Kidney epithelial cell (primary cell): ENCODE data around the gene MCC. TPM values are rescaled to one million over a fixed set of nuclear protein-coding genes. Genes with fewer than 3 reads are reported as not detected.

Source experiments
- DNase-seq: peaks from one replicate; pipeline ENCODE4 v3.0.0-alpha.2; 2010; ENCODE audit warnings: low read depth
- H3K27me3 ChIP-seq: 2 replicates; pipeline ENCODE4 v1.6.0; 2011; ENCODE audit warnings: low read length; ENCODE audit not compliant: control insufficient read depth, insufficient read depth
- H3K36me3 ChIP-seq: 2 replicates; pipeline ENCODE4 v1.5.1; 2011; ENCODE audit warnings: low read length; ENCODE audit not compliant: control insufficient read depth, insufficient read depth
- H3K4me3 ChIP-seq: 2 replicates; pipeline ENCODE4 v1.5.1; 2011; ENCODE audit warnings: low read depth, mild to moderate bottlenecking, control low read depth, low read length
- CTCF ChIP-seq: IDR thresholded peaks from 2 replicates; pipeline ENCODE4 v1.5.1; 2011; ENCODE audit warnings: mild to moderate bottlenecking, moderate library complexity, low read length, control low read depth, inconsistent platforms; ENCODE audit not compliant: insufficient read depth, poor library complexity, severe bottlenecking
- total RNA-seq: library from RNA; depleted of rRNA; stranded (reverse); fragments of >200 nt; gene quantifications from 2 replicates; pipeline ENCODE4 v1.2.3, GENCODE V29; 2015

MCC gene
- total RNA-seq, 1 donor from 2014 or later, result 16.7 TPM

GRCh38 chr5:113005454-113005853, 482.8 kb downstream of the MCC start:
- no peak for TF ChIP-seq CTCF
- no peak overlapping the region for H3K4me3 ChIP-seq
- H3K36me3 ChIP-seq, result no peaks in the 10 kb centered on the region
- no peaks in the 10 kb centered on the region for H3K27me3 ChIP-seq
- DNase-seq, result no peak

GRCh38 chr5:113003763-113004162, 484.5 kb downstream of the MCC start:
- TF ChIP-seq CTCF, result no peak
- H3K27me3 ChIP-seq, result no peaks in the 10 kb centered on the region
- H3K36me3 ChIP-seq, result no peaks in the 10 kb centered on the region
- H3K4me3 ChIP-seq, result no peak overlapping the region
- DNase-seq, result no peak

- Histone ChIP-seq H3K27me3 (no peaks in the 10 kb centered on the region), H3K36me3 (no peaks in the 10 kb centered on the region), H3K4me3 (no peak overlapping the region)
- no peak for DNase-seq
- TF ChIP-seq CTCF, result no peak
Observed at GRCh38 chr5:113002423-113002822, 485.8 kb downstream of the MCC start.

- Histone ChIP-seq H3K36me3 (no peaks in the 10 kb centered on the region), H3K27me3 (no peaks in the 10 kb centered on the region), H3K4me3 (no peak overlapping the region)
- no peak for DNase-seq
- no peak for TF ChIP-seq CTCF
Observed at GRCh38 chr5:113000466-113000865, 487.8 kb downstream of the MCC start.

- Histone ChIP-seq H3K27me3 (no peaks in the 10 kb centered on the region), H3K4me3 (no peak overlapping the region), H3K36me3 (no peaks in the 10 kb centered on the region)
- no peak for DNase-seq
- TF ChIP-seq CTCF, result no peak
Observed at GRCh38 chr5:112998296-112998695, 490.0 kb downstream of the MCC start.

- no peak for DNase-seq
- H3K27me3 ChIP-seq, result no peaks in the 10 kb centered on the region
- no peak for TF ChIP-seq CTCF
- no peak overlapping the region for H3K4me3 ChIP-seq
- H3K36me3 ChIP-seq, result no peaks in the 10 kb centered on the region
Observed at GRCh38 chr5:112996830-112997374, 491.4 kb downstream of the MCC start.
